Transverse colon (tissue), 4 donors: Measurements from ENCODE around the gene RSU1. TPM values are rescaled to one million over a fixed set of nuclear protein-coding genes. Genes with fewer than 3 reads are reported as not detected.

Experiments used
- DNase-seq: peaks from one replicate; pipeline ENCODE4 v3.0.0-alpha.2; 2019
- H3K27ac ChIP-seq, 4 donors: fragments of 200-600 bp; sonication (generic); 2 replicates each; pipeline ENCODE4 v1.5.1; 2016 to 2018; ENCODE audit warnings: inconsistent platforms in 4 of 4
- H3K27me3 ChIP-seq: fragments of 200-600 bp; sonication (generic); 2 replicates; pipeline ENCODE4 v1.5.1; 2017; ENCODE audit warnings: inconsistent platforms
- H3K36me3 ChIP-seq, 4 donors: fragments of 200-600 bp; sonication (generic); 2 replicates each; pipeline ENCODE4 v1.5.1; 2017 to 2019; ENCODE audit warnings: inconsistent platforms in 4 of 4
- H3K4me1 ChIP-seq, 4 donors: fragments of 200-600 bp; sonication (generic); 2 replicates each; pipeline ENCODE4 v1.5.1; 2017 to 2020; ENCODE audit warnings: inconsistent platforms in 4 of 4
- H3K4me3 ChIP-seq, 4 donors: fragments of 200-600 bp; sonication (generic); 1 replicate in 1 of 4; 2 replicates in 3 of 4; pipeline versions ENCODE4 v1.5.1 to v1.6.1; 2017 to 2019; ENCODE audit warnings: inconsistent platforms in 4 of 4
- H3K9me3 ChIP-seq, 2 donors: fragments of 200-600 bp; sonication (generic); 2 replicates each; pipeline ENCODE4 v1.5.1; 2017 to 2019; ENCODE audit warnings: inconsistent platforms in 2 of 2
- EP300 ChIP-seq: sonication (generic); formaldehyde crosslinking; IDR thresholded peaks from one replicate; pipeline ENCODE4 v1.6.1; 2017; ENCODE audit warnings: antibody characterized with exemption, low read depth
- POLR2A ChIP-seq: fragments of 450-650 bp; IDR thresholded peaks from one replicate; pipeline ENCODE4 v1.6.1; 2016; ENCODE audit warnings: antibody characterized with exemption, mild to moderate bottlenecking, moderate library complexity
- POLR2AphosphoS5 ChIP-seq, 3 donors: sonication (generic); formaldehyde crosslinking; IDR thresholded peaks; one replicate each; pipeline ENCODE4 v1.6.1; 2016; ENCODE audit warnings: antibody characterized with exemption in 3 of 3
- WGBS, 2 donors: methylation state at CpG; one replicate each; pipeline ENCODE4 v1.1.5; 2018; ENCODE audit warnings: low coverage in 1 of 2; 5-methylcytosine and 5-hydroxymethylcytosine counted together
- in situ Hi-C, 4 donors: fragments of 200-750 bp; cut with MboI; loops; one replicate each; pipeline versions ENCODE4 v1.15.0 to v1.15.1; 2017; ENCODE audit warnings: low sequenced_read_pairs in 3 of 4, low pct_ligation_motif_present in 1 of 4, low pct_unique_long_range_greater_than_20kb in 1 of 4
- intact Hi-C: fragments of 100-400 bp; cut with DNase I; formaldehyde crosslinking; loops from one replicate; pipeline ENCODE4 v1.15.1; 2023; ENCODE audit warnings: low total_unique reads
- total RNA-seq, 4 donors: library from RNA; depleted of rRNA; stranded (reverse); fragments of >200 nt; gene quantifications; one replicate each; pipeline ENCODE4 v1.1.0, GENCODE V29; 2016
- TF ChIP-seq, protein P1 (sequence below), 5 experiments: fragments of 200-600 bp in 3 of 5; fragments of 450-650 bp in 2 of 5; sonication (generic) in 3 of 5; IDR thresholded peaks; 1 replicate in 2 of 5; 2 replicates in 3 of 5; pipeline ENCODE4 v1.5.1; 2016 to 2017; ENCODE audit warnings: antibody characterized with exemption in 5 of 5, inconsistent platforms in 3 of 5, mild to moderate bottlenecking in 2 of 5, moderate library complexity in 1 of 5

RSU1 gene
- total RNA-seq, 4 donors from 2014 or later, result 25.9 to 132 (median 67.0) TPM

GRCh38 chr10:16685551-16685950 is 131.7 kb downstream of the RSU1 start:
- Histone ChIP-seq H3K9me3 (no peaks in the 10 kb centered on the region), H3K4me1 (no peaks in the 10 kb centered on the region), H3K27me3 (no peaks in the 10 kb centered on the region), H3K27ac (no peak overlapping the region), H3K36me3 (no peaks in the 10 kb centered on the region), H3K4me3 (no peak overlapping the region)
- intact Hi-C loops, result no loop called here
- in situ Hi-C loops, result no loop called here
- TF ChIP-seq EP300 (no peak), POLR2A (no peak), POLR2AphosphoS5 (IDR thresholded peaks at IDR 0.05) (no peak)
- TF ChIP-seq, protein P1, sequence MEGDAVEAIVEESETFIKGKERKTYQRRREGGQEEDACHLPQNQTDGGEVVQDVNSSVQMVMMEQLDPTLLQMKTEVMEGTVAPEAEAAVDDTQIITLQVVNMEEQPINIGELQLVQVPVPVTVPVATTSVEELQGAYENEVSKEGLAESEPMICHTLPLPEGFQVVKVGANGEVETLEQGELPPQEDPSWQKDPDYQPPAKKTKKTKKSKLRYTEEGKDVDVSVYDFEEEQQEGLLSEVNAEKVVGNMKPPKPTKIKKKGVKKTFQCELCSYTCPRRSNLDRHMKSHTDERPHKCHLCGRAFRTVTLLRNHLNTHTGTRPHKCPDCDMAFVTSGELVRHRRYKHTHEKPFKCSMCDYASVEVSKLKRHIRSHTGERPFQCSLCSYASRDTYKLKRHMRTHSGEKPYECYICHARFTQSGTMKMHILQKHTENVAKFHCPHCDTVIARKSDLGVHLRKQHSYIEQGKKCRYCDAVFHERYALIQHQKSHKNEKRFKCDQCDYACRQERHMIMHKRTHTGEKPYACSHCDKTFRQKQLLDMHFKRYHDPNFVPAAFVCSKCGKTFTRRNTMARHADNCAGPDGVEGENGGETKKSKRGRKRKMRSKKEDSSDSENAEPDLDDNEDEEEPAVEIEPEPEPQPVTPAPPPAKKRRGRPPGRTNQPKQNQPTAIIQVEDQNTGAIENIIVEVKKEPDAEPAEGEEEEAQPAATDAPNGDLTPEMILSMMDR (IDR thresholded peaks at IDR 0.05), result no peak
- 77 to 86% methylated on average over 6 of the region's 6 CpGs for WGBS, 2 donors
- no peak for DNase-seq

DNA sequence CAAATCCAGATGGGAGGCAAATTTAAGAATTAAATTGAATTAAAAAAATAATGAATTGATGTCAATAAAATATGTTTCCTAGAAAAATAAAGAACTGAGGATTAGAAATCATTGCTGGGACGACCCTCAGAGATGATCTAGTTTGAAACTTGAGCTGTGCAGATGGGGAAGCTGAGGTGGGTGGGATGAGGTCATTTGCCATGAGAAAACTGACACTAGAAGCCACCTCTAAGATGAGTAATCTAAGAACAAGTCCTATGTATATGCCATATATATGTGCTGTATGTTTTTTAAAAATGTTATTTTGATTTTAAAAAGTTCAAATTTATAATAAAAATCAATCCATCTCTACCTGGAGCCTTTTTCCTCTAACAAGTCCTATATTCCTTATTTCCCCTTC is 135.7 kb downstream of the RSU1 start:
- in situ Hi-C loops, result no loop called here
- Histone ChIP-seq H3K27ac (no peak overlapping the region), H3K4me1 (no peaks in the 10 kb centered on the region), H3K27me3 (no peaks in the 10 kb centered on the region), H3K9me3 (no peaks in the 10 kb centered on the region), H3K36me3 (no peaks in the 10 kb centered on the region), H3K4me3 (no peak overlapping the region)
- TF ChIP-seq, protein P1 (IDR thresholded peaks at IDR 0.05), result no peak
- no peak for TF ChIP-seq POLR2AphosphoS5 (IDR thresholded peaks at IDR 0.05)
- no peak for TF ChIP-seq EP300
- TF ChIP-seq POLR2A, result no peak
- WGBS, 2 donors, result 68 to 82% methylated on average over 1 of the region's 1 CpG
- intact Hi-C loops, result no loop called here
- no peak for DNase-seq

- TF ChIP-seq EP300, result no peak
- DNase-seq, result no peak
- Histone ChIP-seq H3K27me3 (no peaks in the 10 kb centered on the region), H3K27ac (no peak overlapping the region), H3K36me3 (no peaks in the 10 kb centered on the region), H3K4me1 (no peaks in the 10 kb centered on the region), H3K9me3 (no peaks in the 10 kb centered on the region), H3K4me3 (no peak overlapping the region)
- intact Hi-C loops, result no loop called here
- in situ Hi-C loops, result no loop called here
- 87 to 97% methylated on average over 3 to 6 of the region's 6 CpGs for WGBS, 2 donors
Observed at GRCh38 chr10:16679511-16679910, 137.7 kb downstream of the RSU1 start.

DNA sequence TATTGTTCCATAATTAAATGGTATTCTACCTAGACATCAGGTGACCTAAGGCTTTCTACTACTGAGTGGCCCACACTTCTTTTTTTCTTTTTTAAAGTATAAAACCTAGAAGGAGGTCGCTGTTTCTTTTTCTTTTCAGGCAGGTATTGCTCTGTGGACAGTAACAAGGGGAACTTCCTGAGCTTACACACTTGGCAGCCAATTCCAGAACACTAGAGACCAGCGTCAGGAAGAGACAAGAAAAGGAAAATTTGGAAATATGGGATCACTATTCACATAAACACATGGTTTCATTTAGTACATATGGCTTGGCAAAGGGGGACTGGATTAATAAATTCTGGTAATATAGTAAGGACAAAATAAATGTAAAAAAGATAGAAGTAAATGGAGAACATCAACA is 141.9 kb downstream of the RSU1 start:
- Histone ChIP-seq H3K27me3 (no peaks in the 10 kb centered on the region), H3K36me3 (no peaks in the 10 kb centered on the region), H3K9me3 (no peaks in the 10 kb centered on the region), H3K4me3 (no peak overlapping the region), H3K4me1 (no peaks in the 10 kb centered on the region), H3K27ac (no peak overlapping the region)
- no peak for DNase-seq
- in situ Hi-C loops (no loop called here), intact Hi-C loops (no loop called here)
- TF ChIP-seq, protein P1 (IDR thresholded peaks at IDR 0.05), result no peak
- TF ChIP-seq POLR2AphosphoS5 (IDR thresholded peaks at IDR 0.05), result no peak
- TF ChIP-seq EP300, result no peak
- no peak for TF ChIP-seq POLR2A
- 90 to 93% methylated on average over 2 of the region's 2 CpGs for WGBS, 2 donors

- in situ Hi-C loops, result no loop called here
- intact Hi-C loops, result no loop called here
Observed at GRCh38 chr10:16674147-16674703, 143.0 kb downstream of the RSU1 start.

More at GRCh38 chr10:16674147-16674703, 143.0 kb downstream of the RSU1 start:
- Histone ChIP-seq H3K27ac (no peak overlapping the region), H3K27me3 (no peaks in the 10 kb centered on the region), H3K4me3 (no peak overlapping the region), H3K36me3 (no peaks in the 10 kb centered on the region), H3K4me1 (no peaks in the 10 kb centered on the region), H3K9me3 (no peaks in the 10 kb centered on the region)
- no peak for TF ChIP-seq EP300
- TF ChIP-seq, protein P1 (IDR thresholded peaks at IDR 0.05), result no peak
- no peak for TF ChIP-seq POLR2AphosphoS5 (IDR thresholded peaks at IDR 0.05)
- TF ChIP-seq POLR2A, result no peak
- 88 to 94% methylated on average over 9 of the region's 9 CpGs for WGBS, 2 donors
- no peak for DNase-seq
